ENCODE results near the gene MCRS1.

Gene MCRS1

DNA sequence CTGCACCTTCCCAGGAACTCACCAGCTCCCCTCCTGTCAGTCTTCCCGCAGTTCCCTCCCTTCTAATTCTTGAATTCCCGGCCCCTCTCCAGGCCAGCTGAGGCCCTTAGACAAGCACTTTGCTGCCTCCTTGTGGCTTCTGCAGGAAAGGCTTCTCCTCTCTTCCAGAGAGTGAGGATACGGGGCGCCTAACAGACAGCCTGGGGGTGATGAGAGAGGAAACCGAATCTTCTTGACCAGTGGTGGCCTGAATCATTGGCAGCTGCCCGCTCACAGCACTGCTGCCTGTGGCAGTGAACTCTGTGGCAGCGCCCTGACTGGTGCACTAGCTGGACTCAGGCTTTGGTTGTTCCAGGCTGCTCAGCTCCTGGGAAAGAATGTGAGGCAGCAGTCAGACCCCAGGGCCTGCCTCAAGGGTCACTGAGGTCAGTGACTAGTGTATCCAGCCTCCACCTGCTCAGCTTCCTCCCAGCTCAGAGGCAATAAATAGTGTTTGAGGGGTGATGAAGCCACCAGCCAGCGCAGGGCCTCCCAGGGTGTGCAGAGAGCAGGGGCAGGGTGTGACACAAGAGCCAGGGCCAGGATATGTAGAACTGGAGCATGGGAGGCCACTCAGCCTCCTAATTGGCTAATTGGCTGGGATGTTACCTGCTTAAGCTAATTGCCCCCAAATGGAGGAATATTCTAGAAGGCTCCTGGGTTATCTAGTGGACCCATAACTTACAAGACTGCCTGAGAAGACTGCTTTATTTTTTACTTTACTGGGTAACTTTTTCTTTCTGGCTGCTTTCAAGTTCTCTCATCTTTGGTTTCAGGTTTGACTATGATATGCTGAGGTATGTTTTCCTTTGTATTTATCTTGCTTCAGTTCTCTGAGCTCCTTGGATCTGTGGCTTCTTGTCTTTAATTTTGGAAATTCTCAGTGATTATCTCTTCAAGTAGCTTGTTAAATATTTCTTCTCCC is 12.9 kb upstream of the MCRS1 start:
- DNase-seq, result no peak

DNA sequence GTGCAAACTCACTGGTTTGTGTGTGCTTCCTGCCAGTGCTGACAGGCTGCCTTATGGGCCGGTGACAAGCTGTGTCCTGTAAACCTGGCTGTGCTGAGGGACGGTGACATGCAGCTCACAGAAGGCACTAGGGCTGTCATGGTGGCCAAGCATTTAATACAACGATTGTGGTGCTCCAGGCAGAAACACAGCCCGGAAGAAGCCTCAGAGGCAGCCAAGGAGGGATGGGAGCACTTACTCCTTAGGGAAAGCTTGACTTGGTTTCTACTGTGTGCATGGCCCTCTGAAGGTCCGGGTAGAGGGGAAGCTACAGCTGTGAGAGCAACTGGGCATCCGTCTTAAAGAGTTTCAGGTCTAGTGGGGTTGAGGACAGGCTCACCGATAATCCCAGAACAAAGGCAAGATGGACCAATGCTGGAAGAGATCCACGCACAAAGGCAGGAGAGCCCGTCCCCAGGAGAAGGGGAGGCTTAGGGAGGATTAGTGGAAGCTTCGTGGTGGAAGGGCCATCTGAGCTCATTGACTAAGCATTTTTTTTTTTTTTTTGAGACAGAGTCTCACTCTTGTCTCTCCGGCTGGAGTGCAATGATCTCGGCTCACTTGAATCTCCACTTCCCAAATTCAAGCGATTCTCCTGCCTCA is 10.7 kb upstream of the MCRS1 start:
- no peak for DNase-seq

GRCh38 chr12:49577589-49578315 is 9.8 kb upstream of the MCRS1 start:
- no peak for DNase-seq

GRCh38 chr12:49568442-49569162 is 660 bp upstream of the MCRS1 start:
- DNase-seq, result no peak

DNA sequence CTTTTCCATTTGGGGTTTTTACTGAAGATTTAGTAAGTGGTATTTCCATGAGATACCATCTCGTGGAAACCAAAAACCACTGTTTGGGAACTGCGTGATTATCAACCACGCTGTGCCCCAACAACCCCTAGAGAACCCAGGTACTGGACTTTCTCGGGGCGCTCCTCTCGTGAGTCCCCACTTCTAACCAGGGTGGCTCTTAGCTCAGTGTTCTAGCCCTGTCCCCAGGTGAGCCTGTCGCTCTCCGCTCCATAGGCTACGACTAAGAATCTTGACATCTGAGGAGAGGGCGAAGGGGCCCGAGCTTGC is 686 bp downstream of the MCRS1 start:
- no peak for DNase-seq

DNA sequence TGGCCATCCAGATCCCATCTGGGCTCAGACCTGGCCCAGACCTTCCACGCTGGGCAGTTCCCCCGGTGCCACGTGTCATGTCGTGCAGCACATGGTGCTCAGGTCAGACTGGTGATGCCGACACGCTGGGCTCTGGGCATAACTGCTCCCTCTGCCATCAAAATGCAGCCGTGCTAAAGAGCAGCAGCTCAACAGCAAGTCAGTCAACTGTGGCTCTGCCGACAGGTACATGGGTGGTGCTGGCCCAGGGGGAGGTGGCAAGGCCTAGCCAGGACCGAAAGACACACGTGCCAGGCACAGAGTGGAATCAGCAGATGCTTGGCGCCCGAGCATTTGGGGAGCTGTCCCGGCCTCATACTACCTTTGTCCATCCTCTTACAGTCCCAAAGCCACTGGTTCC is 1.6 kb downstream of the MCRS1 start:
- DNase-seq, result no peak

DNA sequence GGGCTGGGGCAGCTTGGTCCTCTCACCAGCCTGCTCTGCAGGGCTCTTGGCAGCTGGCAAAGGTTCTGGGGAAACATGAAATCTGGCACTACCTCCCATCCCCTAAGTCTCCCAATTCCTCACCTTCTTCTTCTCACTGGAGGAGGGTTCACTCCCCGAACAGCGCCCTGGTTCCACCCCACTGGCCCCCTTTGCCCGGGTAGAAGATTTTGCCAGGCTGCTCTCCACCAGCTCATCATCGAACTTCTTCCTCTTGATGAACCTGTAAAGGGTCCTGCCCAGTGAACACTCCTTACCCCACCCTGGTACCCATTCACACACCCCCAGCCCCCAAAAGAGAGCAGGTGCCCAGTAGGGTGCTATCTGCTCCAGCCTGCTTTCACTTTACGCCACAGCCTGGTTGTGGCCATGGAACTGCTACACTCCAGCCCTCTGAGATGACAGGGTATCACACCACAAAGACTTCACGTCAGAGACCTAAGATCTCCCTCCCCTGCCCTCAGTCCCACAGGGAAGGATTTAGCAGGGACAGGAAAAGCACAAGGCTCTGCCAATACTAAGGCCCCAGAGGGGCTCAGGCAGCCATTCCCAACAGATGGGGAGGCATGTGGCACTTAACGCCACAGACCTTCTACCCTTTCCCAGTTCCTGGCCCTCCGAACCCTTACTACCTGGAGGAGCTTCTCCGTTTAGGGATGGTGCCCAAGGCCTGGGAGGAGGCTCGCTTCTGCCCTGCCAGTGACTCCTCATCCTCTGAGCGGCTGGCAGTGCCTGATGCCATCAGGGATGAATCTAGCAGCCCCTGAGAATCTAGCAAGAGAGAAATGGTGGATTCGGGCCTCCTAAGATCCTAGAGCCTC is 2.3 kb downstream of the MCRS1 start:
- DNase-seq, result no peak

- no peak for DNase-seq
Observed at GRCh38 chr12:49564686-49565405, 3.1 kb downstream of the MCRS1 start.

GRCh38 chr12:49563951-49564685 is 3.8 kb downstream of the MCRS1 start:
- no peak for DNase-seq

DNA sequence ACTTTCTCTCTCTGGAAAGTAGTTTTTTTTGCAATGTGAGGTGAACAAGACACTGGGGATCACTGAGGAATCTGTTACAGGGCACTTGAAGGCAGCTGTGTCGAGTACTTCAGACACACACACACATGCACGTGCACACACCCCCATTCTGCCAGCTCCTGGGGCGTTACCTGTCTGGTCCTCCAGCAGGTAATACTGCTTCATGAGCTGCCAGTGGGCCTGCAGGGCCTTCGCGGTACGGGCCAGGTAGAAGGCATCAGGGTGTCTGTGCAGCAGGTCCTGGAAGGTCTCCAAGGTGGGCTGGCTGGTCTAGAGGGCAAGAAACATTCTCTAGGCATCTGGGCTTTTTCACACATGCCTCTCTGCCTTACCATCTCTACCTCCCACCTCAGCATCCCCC is 5.1 kb downstream of the MCRS1 start:
- DNase-seq, result no peak

DNA sequence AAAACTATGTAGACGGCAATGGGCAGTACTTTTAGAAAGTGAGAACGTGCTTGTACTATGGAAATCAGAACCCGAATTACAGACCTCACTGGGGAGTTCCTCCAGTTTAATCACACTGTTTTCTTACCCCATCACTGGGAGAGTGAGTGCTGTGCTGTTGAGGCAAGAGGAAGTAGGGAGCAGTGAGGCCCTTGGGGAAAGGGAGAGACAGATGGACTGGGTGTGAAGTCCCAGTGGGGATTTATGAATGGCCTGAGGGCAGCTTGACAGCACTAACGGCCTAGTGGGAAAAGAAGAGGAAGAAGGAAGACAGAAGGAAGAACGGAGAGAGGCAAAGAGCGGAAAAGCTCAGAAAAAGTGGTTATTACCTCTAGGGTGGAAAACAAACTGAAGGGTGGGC is 5.7 kb downstream of the MCRS1 start:
- DNase-seq, result no peak

GRCh38 chr12:49560695-49561094 is 7.2 kb downstream of the MCRS1 start:
- no peak for DNase-seq

GRCh38 chr12:49559011-49559675 is 8.8 kb downstream of the MCRS1 start:
- DNase-seq, result no peak

DNA sequence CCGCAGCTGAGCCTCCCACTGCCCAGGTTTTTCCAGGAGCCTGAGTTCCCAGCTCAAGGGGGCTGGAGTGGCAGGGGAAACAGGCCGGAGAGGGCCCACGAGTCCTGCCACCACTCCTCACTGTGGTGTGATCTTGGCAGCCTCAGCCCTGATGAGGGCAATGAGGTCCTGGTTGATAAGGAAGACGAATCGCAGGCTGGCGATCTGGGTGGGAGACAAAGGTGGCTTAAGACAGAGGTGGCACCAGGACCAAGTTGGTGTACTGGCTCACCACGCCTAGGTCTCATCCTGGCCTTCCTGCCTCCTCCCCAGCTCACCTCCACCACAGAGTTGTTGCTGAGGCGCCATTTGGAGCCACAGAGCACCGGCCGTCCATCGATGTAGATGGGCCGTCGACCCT is 9.4 kb downstream of the MCRS1 start:
- DNase-seq, result no peak

DNA sequence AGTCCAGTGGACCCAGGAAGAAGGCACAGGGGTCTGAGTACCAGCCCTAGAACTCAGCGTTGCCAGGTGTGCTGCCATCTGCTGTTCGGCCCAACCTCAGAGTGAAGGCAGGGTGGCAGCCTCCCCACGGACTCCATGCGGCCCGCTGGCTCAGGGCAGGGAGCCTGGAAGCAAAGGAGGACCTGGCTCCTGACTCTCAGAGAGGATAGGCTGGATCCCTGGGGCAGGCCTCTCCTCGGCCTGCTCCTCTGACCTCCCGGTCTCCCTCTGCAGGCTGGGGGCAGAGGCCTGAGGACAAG is 10.1 kb downstream of the MCRS1 start:
- no peak for DNase-seq

GRCh38 chr12:49557187-49557916 is 10.6 kb downstream of the MCRS1 start:
- DNase-seq, result no peak

GRCh38 chr12:49556391-49557186 is 11.4 kb downstream of the MCRS1 start:
- no peak for DNase-seq

DNA sequence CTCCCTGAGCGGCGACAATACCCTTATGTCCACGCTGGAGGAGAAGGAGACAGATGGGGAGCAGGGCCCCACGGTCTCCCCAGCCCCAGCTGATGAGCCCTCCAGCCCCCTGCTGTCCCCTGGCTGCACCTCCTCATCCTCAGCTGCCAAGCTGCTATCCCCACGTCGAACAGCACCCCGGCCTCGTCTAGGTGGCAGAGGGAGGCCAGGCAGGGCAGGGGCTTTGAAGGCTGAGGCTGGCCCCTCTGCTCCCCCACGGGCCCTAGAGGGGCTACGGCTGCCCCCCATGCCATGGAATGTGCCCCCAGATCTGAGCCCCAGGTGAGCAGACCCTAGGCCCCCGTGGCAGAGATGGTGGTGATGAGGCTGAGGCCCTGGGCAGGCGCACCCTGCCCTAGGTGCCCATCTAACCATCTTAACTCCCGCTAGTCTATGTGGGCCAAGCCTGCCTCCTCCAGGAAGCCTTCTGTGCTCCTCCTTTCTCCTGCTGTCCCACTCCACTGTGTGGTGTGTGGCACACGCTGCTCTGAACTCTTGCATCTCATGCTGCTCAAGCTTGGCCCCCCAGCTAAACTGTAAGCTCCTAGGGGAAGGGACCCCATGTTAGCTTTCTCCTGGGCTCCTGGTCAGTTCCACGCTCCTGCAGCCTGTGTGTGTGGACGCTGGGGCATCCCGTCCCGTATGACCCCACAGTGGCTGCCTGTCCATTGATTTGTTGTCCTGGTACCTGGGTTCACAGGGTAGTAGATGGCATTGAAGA is 12.1 kb downstream of the MCRS1 start:
- DNase-seq, result no peak

Data from GOT3 (cell line).